IPS DF 6.9 (cell line): ENCODE results near the gene NFKBIE.

Experiments used
- DNase-seq: peaks from one replicate; pipeline ENCODE4 v3.0.0-alpha.2; 2013; ENCODE audit warnings: low read depth, low spot score
- H3K27ac ChIP-seq: one replicate; pipeline ENCODE4 v1.5.1; 2013; ENCODE audit warnings: low read length, control low read depth
- H3K27me3 ChIP-seq: 2 replicates; pipeline ENCODE4 v1.6.1; 2013; ENCODE audit warnings: mild to moderate bottlenecking, low read length; ENCODE audit not compliant: control insufficient read depth, insufficient read depth
- H3K36me3 ChIP-seq: 2 replicates; pipeline ENCODE4 v1.6.1; 2013; ENCODE audit warnings: low read length; ENCODE audit not compliant: control insufficient read depth, insufficient read depth
- H3K4me1 ChIP-seq: 2 replicates; pipeline ENCODE4 v1.6.1; 2013; ENCODE audit warnings: low read length; ENCODE audit not compliant: control insufficient read depth, insufficient read depth
- H3K4me3 ChIP-seq: 2 replicates; pipeline ENCODE4 v1.5.1; 2013; ENCODE audit warnings: mild to moderate bottlenecking, low read length
- H3K9me3 ChIP-seq: 2 replicates; pipeline ENCODE4 v1.6.1; 2013; ENCODE audit warnings: low read length, inconsistent platforms; ENCODE audit not compliant: control insufficient read depth, insufficient read depth
- WGBS: extraction: QIAGEN DNeasy Blood & Tissue Kit; methylation state at CpG from one replicate; pipeline ENCODE4 v1.1.7; 2013; ENCODE audit warnings: mixed read lengths, missing lambda C conversion rate; ENCODE audit not compliant: insufficient read length, insufficient coverage; 5-methylcytosine and 5-hydroxymethylcytosine counted together

The NFKBIE gene

GRCh38 chr6:44257753-44258324 is 7.5 kb downstream of the NFKBIE start:
- Histone ChIP-seq H3K36me3 (peaks cover 23% of the 10 kb centered on the region), H3K27me3 (no peaks in the 10 kb centered on the region), H3K4me1 (no peaks in the 10 kb centered on the region), H3K27ac (no peak overlapping the region), H3K9me3 (no peaks in the 10 kb centered on the region), H3K4me3 (peak overlapping the region; percentile 70; the same call in 1 of the 2 replicates)
- DNase-seq: no peak
- no CpG with 5 or more reads among the region's 15 CpGs for WGBS

DNA sequence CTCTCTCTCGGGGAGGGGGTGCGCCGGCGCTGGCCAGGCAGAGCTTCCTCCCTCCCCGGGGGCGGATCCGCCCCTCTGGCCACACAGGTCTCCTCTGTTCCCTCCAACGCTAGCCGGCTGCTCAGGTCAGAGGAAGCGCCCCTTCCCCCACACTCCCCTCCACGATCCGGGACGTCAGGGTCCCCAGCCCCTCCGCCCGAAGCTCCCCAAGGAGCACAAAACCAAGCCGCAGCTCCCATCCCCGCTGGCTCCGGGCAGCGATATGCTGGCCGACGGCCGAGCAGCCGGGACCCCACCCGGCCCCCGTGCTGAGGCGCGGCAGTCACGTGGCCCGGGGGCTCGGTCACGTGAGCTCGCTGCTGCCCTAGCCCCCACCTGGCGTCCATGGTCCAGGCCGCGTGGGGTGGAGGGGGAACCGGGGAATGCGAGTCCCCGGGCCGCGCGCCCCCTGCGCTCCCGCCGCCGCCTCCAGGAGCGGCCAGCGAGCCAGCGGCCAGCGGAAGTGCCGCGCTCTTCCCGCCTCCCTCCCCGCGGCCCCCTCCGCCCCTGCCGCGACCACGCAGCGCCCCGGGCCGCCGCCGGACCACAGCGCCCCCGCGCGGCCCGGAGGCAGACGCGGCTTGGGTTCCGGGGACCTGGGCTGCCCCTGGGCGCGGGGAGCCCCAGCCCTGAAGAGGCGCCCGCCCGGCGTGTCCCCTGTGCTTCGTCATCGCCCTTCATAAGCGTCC is 8.2 kb downstream of the NFKBIE start, which contains the start of gene SLC35B2:
Gene SLC35B2, minus strand, starts transcription at position 504 of the 728 bp plus-strand sequence. Its CDS starts 118 bp downstream, at position 386.
- Histone ChIP-seq H3K4me1 (no peaks in the 10 kb centered on the region), H3K9me3 (no peaks in the 10 kb centered on the region), H3K36me3 (peaks cover 26% of the 10 kb centered on the region), H3K4me3 (peak within 1 kb of the TSS; percentile 70), H3K27ac (no peak within 1 kb of the TSS), H3K27me3 (no peaks in the 10 kb centered on the region)
- DNase-seq: no peak
- no CpG with 5 or more reads among the region's 80 CpGs for WGBS

DNA sequence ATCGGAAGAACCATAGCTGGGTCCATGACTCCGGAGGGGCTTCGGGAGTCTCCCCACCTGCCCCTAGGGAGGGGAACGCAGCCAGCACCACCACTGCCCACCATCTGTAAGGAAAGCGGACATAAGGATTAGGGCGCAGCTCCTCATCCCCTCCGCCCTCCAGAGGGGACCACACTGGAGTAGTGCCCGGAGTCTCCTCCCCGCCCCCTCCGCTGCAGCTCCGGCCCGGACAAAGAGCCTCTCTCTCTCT is 8.7 kb downstream of the NFKBIE start:
- Histone ChIP-seq H3K4me1 (no peaks in the 10 kb centered on the region), H3K4me3 (peak overlapping the region; percentile 70), H3K36me3 (peaks cover 31% of the 10 kb centered on the region), H3K9me3 (no peaks in the 10 kb centered on the region), H3K27ac (no peak overlapping the region), H3K27me3 (no peaks in the 10 kb centered on the region)
- no CpG with 5 or more reads among the region's 12 CpGs for WGBS
- no peak for DNase-seq

DNA sequence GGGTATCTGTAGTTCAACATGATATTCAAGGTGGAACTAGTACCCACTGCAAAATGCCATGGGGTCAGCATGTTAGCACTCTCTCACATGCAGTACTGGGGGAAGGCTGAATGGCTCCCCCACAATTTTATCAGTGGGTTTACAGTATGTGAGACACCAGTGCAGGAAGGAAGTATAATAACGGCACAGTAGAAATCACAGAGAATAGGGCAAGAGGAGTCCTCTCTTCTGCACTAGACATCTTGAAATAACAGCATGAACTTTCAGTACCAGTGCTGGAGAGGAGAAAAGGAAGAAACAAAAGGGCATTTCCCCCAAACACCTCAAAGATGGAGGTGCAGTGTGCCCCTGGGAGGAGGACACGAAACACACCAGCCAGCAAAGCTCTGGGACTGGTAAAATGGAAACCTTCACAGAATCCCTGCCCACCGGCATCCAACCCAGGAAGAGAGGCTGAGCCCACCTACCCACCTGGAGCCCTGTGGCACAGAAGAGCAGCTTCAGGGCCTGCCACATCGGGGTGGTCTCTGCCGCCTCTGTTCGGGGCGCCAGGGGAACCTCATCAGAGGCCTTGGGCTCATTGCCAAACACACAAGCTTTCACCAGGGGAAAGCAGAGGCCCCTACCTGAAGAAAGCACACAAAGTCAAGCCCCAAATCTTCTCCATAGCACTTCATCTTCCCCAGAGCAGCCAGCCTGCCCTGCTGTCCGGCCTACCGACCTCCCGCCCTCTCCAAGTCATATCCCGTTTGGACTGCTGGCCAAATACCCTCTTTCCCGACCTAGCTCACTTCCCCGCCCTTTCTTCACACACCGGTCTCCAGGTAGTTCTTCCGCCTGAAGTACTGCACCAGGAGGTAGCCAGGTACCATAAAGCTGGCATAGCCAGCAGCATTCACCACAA is 9.2 kb downstream of the NFKBIE start:
- no peak for DNase-seq
- no peaks in the 10 kb centered on the region for H3K4me1 ChIP-seq
- H3K9me3 ChIP-seq: no peaks in the 10 kb centered on the region
- H3K4me3 ChIP-seq: peak overlapping the region; percentile 70
- H3K36me3 ChIP-seq: peaks cover 35% of the 10 kb centered on the region
- no CpG with 5 or more reads among the region's 15 CpGs for WGBS
- H3K27ac ChIP-seq: no peak overlapping the region
- H3K27me3 ChIP-seq: no peaks in the 10 kb centered on the region

DNA sequence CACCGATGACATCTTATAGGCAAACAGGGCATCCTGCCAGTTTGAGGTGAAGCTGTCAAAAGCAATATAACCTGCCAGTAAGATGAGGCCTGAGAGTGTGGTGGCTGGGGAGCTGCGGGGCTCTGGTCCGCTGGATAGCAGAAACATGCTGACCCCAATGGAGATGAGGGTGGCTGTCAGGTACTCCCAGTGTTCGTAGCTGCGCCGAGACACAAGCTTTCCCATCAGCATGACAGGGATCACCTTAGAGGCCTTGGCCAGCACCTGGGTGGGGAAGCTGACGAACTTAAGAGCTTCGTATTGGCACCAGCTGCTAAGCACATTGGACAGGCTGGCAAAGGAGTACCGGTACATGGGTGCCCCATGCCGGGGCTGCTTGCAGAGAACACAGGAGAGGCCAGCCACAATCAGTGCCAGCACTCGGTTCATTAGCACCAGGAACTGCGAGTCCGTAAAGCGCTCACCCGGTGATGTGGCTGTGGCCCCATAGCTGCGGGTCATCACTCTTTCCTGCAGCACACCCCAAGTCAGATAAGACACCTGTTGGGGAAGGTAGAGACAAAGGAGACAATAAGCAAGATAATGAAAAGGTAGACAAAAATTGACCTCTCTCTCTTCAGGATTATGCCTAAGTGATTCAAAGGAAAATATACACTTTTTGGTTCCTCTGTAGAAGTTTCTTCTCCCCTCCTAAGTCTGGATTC is 10.1 kb downstream of the NFKBIE start:
- peaks cover 43% of the 10 kb centered on the region for H3K36me3 ChIP-seq
- WGBS: no CpG with 5 or more reads among the region's 16 CpGs
- H3K27ac ChIP-seq: no peak overlapping the region
- no peaks in the 10 kb centered on the region for H3K9me3 ChIP-seq
- H3K27me3 ChIP-seq: no peaks in the 10 kb centered on the region
- H3K4me1 ChIP-seq: no peaks in the 10 kb centered on the region
- DNase-seq: no peak
- H3K4me3 ChIP-seq: no peak overlapping the region

GRCh38 chr6:44254191-44255104 is 10.9 kb downstream of the NFKBIE start:
- Histone ChIP-seq H3K36me3 (peaks cover 51% of the 10 kb centered on the region), H3K27me3 (no peaks in the 10 kb centered on the region), H3K9me3 (no peaks in the 10 kb centered on the region), H3K27ac (no peak overlapping the region), H3K4me3 (no peak overlapping the region), H3K4me1 (no peaks in the 10 kb centered on the region)
- no CpG with 5 or more reads among the region's 12 CpGs for WGBS
- DNase-seq: no peak

DNA sequence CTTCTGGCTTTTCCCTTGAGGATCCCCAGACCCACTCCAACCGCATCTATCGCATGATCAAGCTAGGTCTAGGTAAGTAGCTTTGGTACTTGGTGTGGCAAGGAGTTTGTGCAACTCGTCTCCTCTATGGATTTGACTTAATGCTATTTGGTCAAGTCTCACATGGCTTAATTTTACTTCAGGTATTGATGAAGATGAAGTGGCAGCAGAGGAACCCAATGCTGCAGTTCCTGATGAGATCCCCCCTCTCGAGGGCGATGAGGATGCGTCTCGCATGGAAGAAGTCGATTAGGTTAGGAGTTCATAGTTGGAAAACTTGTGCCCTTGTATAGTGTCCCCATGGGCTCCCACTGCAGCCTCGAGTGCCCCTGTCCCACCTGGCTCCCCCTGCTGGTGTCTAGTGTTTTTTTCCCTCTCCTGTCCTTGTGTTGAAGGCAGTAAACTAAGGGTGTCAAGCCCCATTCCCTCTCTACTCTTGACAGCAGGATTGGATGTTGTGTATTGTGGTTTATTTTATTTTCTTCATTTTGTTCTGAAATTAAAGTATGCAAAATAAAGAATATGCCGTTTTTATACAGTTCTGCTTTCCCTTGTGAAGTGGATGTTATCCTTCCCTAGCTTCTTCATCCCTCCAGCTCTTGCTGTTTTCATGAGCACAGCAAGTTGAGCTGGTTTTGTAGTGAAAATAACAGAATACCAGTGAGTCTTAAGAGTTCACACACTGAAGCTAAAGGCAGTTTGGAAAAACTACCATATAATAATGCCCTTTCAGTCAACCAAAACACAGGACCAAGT is 11.8 kb downstream of the NFKBIE start:
- no peak for DNase-seq
- H3K27ac ChIP-seq: no peak overlapping the region
- H3K4me3 ChIP-seq: no peak overlapping the region
- no peaks in the 10 kb centered on the region for H3K9me3 ChIP-seq
- no peaks in the 10 kb centered on the region for H3K4me1 ChIP-seq
- no CpG with 5 or more reads among the region's 10 CpGs for WGBS
- peaks cover 59% of the 10 kb centered on the region for H3K36me3 ChIP-seq
- no peaks in the 10 kb centered on the region for H3K27me3 ChIP-seq

- no CpG with 5 or more reads among the region's 14 CpGs for WGBS
- no peaks in the 10 kb centered on the region for H3K9me3 ChIP-seq
- no peak overlapping the region for H3K4me3 ChIP-seq
- no peaks in the 10 kb centered on the region for H3K27me3 ChIP-seq
- no peak for DNase-seq
- H3K4me1 ChIP-seq: no peaks in the 10 kb centered on the region
- no peak overlapping the region for H3K27ac ChIP-seq
- peaks cover 59% of the 10 kb centered on the region for H3K36me3 ChIP-seq
These were observed 13.5 kb downstream of the NFKBIE start for GRCh38 chr6:44251576-44252524.
